OCI-LY3 (cell line): ENCODE measurements around the gene TRIM66.

Source experiments
- CTCF ChIP-seq: fragments of 200-600, 300-600 bp; sonication (generic); IDR thresholded peaks from 2 replicates; pipeline ENCODE4 v1.5.1; 2014; ENCODE audit warnings: antibody characterized with exemption, low read length, low read depth
- EZH2phosphoT487 ChIP-seq: fragments of 200-600 bp; shearing (Covaris generic); IDR thresholded peaks from 2 replicates; pipeline ENCODE4 v1.6.1; 2018; ENCODE audit warnings: antibody characterized with exemption, mixed run types, low read depth

GRCh38 chr11:8709777-8710176 lies 27.3 kb upstream of the TRIM66 start:
- no peak for TF ChIP-seq CTCF
- TF ChIP-seq EZH2phosphoT487, result no peak
